CD4-positive, CD25-positive, alpha-beta regulatory T cell (primary cell): Measurements from ENCODE around the gene TAC4. TPM values are rescaled to one million over a fixed set of nuclear protein-coding genes. Genes with fewer than 3 reads are reported as not detected.

Experiments
- ATAC-seq, 2 donors: fragments of 150-1000 bp; cut with Tn5 transposase; one replicate each; pipeline ENCODE4 v1.10.0; 2021; ENCODE audit warnings: low read depth in 2 of 2, moderate number of reproducible peaks in 2 of 2, moderate library complexity in 1 of 2
- DNase-seq, 3 donors: peaks; one replicate each; pipeline versions ENCODE4 v3.0.0 to v3.0.0-alpha.2; 2012 to 2022; ENCODE audit warnings: mixed read lengths in 1 of 3
- H3K27ac ChIP-seq: one replicate; pipeline ENCODE4 v1.7.0; 2013; ENCODE audit warnings: mild to moderate bottlenecking, low read length; ENCODE audit not compliant: insufficient read depth, poor library complexity, severe bottlenecking
- H3K27me3 ChIP-seq: one replicate; pipeline ENCODE4 v1.7.0; 2013; ENCODE audit warnings: low read length; ENCODE audit not compliant: control insufficient read depth, insufficient read depth
- H3K36me3 ChIP-seq: one replicate; pipeline ENCODE4 v1.7.0; 2013; ENCODE audit warnings: mild to moderate bottlenecking, low read length, moderate library complexity; ENCODE audit not compliant: control insufficient read depth, insufficient read depth
- H3K4me1 ChIP-seq: 2 replicates; pipeline ENCODE4 v1.7.0; 2013; ENCODE audit warnings: mild to moderate bottlenecking, low read length; ENCODE audit not compliant: insufficient read depth, control insufficient read depth, poor library complexity, severe bottlenecking
- H3K4me3 ChIP-seq: one replicate; pipeline ENCODE4 v1.7.0; 2013; ENCODE audit warnings: low read depth, mild to moderate bottlenecking, low read length, moderate library complexity
- H3K9me3 ChIP-seq, 2 experiments: 1 replicate in 1 of 2; 2 replicates in 1 of 2; pipeline ENCODE4 v1.7.0; 2013; ENCODE audit warnings: low read length in 2 of 2, mild to moderate bottlenecking in 1 of 2, moderate library complexity in 1 of 2; ENCODE audit not compliant: control insufficient read depth in 2 of 2
- H3K27ac Mint-ChIP-seq, 3 donors: one replicate each; pipeline ENCODE4 v1.8.0; 2020 to 2022; ENCODE audit warnings: mild to moderate bottlenecking in 3 of 3, mixed read lengths in 3 of 3, moderate library complexity in 2 of 3
- H3K27me3 Mint-ChIP-seq: one replicate; pipeline ENCODE4 v1.8.0; 2022; ENCODE audit warnings: mild to moderate bottlenecking, mixed read lengths
- H3K36me3 Mint-ChIP-seq: one replicate; pipeline ENCODE4 v1.8.0; 2020; ENCODE audit warnings: mixed read lengths
- H3K4me1 Mint-ChIP-seq, 4 donors: one replicate each; pipeline ENCODE4 v1.8.0; 2020 to 2022; ENCODE audit warnings: mixed read lengths in 4 of 4, mild to moderate bottlenecking in 1 of 4
- H3K4me3 Mint-ChIP-seq, 4 donors: one replicate each; pipeline ENCODE4 v1.8.0; 2020 to 2022; ENCODE audit warnings: mild to moderate bottlenecking in 4 of 4, mixed read lengths in 4 of 4, moderate library complexity in 3 of 4
- H3K9me3 Mint-ChIP-seq, 7 donors: one replicate each; pipeline ENCODE4 v1.8.0; 2020 to 2022; ENCODE audit warnings: mixed read lengths in 7 of 7, mild to moderate bottlenecking in 3 of 7, moderate library complexity in 2 of 7
- polyA plus RNA-seq, 4 donors: library from polyadenylated mRNA; unstranded; fragments of 300-500 nt; fragmentation: Illumina TruSeq; gene quantifications; one replicate each; pipeline ENCODE4 v1.2.3, GENCODE V29; 2021
- total RNA-seq: library from RNA; stranded (reverse); gene quantifications from one replicate; pipeline ENCODE4 v1.2.3, GENCODE V29; 2022

The TAC4 gene
- total and polyA plus RNA-seq, 5 donors from 2014 or later = not detected

DNA sequence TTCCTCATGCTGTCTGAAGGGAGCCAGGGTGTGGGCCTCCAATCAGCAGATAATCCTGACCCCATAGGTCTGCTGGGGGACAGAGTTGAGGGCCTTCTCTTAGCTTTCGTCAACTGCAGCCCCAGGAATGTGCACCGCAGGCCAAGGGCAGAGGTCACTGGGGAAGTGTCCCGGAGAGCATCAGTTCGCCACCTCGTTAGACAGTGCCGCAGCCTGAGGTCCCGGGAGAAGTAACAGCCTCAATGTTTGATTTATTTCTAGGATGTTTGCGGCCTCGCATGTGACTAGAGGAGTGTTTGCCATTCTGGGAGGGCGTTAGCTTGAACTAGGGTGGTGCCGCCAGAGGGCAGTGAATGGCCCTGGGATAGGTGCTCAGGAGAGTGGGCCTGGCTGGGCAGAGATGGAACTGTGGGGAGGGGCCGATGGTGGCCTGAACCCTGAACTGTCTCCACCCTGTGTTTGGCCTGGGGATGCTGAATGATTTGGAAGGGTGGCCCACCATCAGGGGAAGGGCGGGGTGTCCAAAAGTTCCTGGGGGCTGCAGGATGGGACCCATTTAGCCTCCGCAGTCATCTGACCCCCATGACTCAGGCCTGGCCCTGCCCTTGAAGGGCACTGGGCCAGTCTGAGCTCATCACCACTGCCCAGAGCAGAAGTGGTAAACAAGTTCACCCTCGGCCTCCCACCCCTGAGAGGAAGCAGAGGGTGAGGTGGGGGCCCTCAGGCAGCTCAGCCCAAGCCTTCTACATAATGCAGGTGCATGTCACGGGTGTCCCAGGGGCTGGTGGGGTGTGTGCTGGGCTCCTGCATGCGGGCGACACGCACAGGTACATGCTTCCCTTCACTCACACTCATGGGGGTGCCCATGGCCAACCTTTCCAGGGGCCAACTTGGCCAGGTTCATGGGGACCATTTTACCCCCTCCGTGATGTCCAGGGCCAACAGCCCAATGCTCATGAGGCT, 12.4 kb upstream of the TAC4 start:
- H3K27me3 ChIP-seq = no peaks in the 10 kb centered on the region
- Mint-ChIP-seq H3K27ac (peak overlapping the region in 2 of 3 donors; percentile 3 to 74), H3K27me3 (peaks cover 23% of the 10 kb centered on the region), H3K4me3 (no peak overlapping the region), H3K4me1 (peaks cover 0 to 8% (median 6%) of the 10 kb centered on the region in 4 donors), H3K9me3 (no peaks in the 10 kb centered on the region), H3K36me3 (no peaks in the 10 kb centered on the region)
- no peak for ATAC-seq
- DNase-seq = no peak
- H3K4me1 ChIP-seq = no peaks in the 10 kb centered on the region
- no peak overlapping the region for H3K4me3 ChIP-seq
- H3K27ac ChIP-seq = no peak overlapping the region
- no peaks in the 10 kb centered on the region for H3K9me3 ChIP-seq
- H3K36me3 ChIP-seq = no peaks in the 10 kb centered on the region

DNA sequence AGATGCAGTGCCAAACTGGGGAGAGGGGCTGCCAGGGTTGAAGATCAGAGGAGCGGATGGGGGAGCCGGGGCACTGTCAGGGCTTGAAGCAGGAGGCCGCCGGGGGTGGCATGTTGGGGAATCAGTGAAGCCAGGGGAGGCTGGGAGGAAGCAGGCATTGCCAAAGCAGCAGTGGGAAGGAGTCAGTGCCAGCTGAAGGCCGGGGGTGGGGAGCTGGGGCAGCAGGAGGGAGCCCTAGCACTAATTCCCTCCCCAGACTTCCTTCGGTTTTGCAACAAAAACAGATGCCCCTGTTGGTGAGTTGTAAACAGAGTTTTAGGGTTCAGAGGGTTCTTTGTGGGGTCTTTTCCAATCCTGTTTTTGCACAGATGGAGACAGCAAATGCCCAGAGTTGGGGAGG, 10.9 kb upstream of the TAC4 start:
- H3K27me3 Mint-ChIP-seq = peaks cover 18% of the 10 kb centered on the region
- H3K4me1 ChIP-seq = no peaks in the 10 kb centered on the region
- H3K9me3 ChIP-seq = no peaks in the 10 kb centered on the region
- H3K4me3 Mint-ChIP-seq = no peak overlapping the region
- DNase-seq = no peak
- no peak overlapping the region for H3K27ac Mint-ChIP-seq
- H3K4me3 ChIP-seq = no peak overlapping the region
- peaks cover 0 to 8% (median 5%) of the 10 kb centered on the region in 4 donors for H3K4me1 Mint-ChIP-seq
- no peaks in the 10 kb centered on the region for H3K9me3 Mint-ChIP-seq
- H3K27ac ChIP-seq = no peak overlapping the region
- no peaks in the 10 kb centered on the region for H3K36me3 Mint-ChIP-seq
- no peaks in the 10 kb centered on the region for H3K27me3 ChIP-seq
- no peak for ATAC-seq
- no peaks in the 10 kb centered on the region for H3K36me3 ChIP-seq

DNA sequence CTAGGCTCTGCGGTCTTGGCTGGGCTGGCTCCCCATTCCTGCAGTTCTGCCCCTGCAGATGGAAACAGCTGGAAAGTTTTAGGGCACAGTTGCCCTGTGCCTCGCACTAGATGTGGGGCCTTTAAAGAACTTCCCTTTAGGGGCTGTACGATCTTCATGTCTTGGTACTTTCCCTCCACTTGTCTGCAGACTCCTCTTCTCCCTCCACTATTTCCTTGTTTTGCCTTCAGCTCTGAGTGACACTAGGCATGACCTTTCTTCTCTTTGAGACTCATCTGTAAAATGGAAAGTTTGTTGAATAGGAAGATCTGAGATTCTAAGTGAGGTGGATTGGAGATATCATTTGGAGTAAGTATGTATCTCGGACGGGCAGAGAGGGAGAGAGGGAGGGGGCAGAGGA, 6.3 kb upstream of the TAC4 start:
- DNase-seq (no peak), ATAC-seq (no peak)
- Histone ChIP-seq H3K27ac (no peak overlapping the region), H3K9me3 (no peaks in the 10 kb centered on the region), H3K27me3 (no peaks in the 10 kb centered on the region), H3K4me1 (peaks cover 13% of the 10 kb centered on the region), H3K4me3 (no peak overlapping the region), H3K36me3 (no peaks in the 10 kb centered on the region)
- no peaks in the 10 kb centered on the region for H3K36me3 Mint-ChIP-seq
- H3K4me1 Mint-ChIP-seq = peaks cover 0 to 21% (median 10%) of the 10 kb centered on the region in 4 donors
- H3K9me3 Mint-ChIP-seq = no peaks in the 10 kb centered on the region
- no peak overlapping the region for H3K27ac Mint-ChIP-seq
- H3K27me3 Mint-ChIP-seq = peaks cover 4% of the 10 kb centered on the region
- H3K4me3 Mint-ChIP-seq = peak overlapping the region in 2 of 4 donors; percentile 2 to 38

DNA sequence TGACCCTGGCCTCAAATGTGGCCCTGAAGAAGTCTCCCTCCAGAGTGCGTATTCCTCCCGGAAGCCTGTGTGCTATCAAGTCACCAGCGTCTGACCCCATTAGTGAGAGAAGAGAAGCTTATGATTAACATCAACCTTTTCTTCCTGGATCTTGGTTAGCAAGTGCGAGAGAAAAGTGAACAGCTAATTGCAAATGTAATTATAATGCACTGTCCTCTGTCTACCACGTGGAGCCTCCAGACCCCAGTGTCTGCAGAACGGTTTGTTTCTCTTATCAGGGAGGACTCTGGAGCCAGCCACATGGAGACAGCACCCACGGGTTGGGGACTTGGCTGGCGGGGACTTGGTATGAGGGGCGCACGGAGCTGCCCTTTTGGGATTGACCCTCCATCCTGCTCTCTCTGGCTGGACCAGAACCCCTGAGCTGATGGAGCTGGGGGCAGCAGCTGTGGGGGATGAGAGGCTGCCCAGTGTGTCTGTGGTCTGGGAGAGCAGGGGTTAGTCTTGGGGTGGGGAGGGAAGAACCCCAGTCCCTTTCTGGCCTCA, 5.7 kb upstream of the TAC4 start:
- peak overlapping the region in 3 of 4 donors; percentile 16 to 55 (median 38) for H3K4me3 Mint-ChIP-seq

DNA sequence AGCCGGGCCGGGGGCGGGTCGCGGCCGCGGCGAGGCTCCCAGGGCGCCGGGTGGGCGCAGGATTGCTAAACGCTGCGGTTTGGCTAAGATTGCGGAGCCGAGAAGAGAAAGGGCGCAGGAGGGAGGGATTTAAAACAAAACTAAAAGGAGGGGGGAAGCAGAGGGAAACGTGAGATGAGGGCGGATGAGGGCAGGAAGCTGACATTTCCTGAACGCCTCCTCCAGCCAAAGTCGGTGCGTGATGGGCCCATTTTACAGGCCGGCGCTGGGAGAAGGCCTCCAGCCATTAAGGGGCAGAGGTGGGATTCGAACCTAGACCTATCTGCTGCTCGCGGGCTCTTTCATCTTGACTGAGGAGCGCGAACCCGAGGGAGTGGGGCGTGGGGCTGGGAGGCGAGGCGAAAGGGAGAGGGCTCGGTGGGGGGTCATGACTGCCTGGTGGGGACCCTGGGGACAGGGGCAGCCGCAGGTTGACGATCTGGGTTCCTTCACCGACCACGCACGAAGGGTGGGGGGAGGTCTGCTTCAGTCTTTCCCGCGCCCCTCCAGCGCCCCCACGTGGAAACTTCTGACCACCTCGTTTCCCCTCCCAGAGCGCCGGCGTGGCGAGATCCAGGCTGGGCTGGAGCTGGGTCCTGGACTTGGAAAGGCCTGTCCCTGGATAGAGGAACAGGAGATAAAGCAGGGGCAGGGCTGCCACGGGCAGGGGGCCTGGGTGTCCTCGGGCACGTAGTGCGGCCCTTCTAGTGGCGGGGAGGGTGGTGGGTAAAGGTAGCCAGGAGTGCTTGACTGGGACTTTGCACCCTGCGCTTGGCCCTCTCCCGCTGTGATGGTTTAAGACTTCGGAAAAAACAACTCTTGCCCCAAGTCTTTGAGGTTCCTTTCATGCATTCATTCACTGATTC, 3.8 kb upstream of the TAC4 start:
- Mint-ChIP-seq H3K4me1 (peaks cover 0 to 19% (median 11%) of the 10 kb centered on the region in 4 donors), H3K9me3 (peaks cover 0 to 1% (median 0%) of the 10 kb centered on the region in 7 donors), H3K27ac (peak overlapping the region; percentile 94 to 97 (median 96)), H3K36me3 (peaks cover 3% of the 10 kb centered on the region), H3K27me3 (no peaks in the 10 kb centered on the region), H3K4me3 (peak overlapping the region; percentile 92 to 96 (median 94))
- H3K27me3 ChIP-seq = no peaks in the 10 kb centered on the region
- H3K27ac ChIP-seq = peak overlapping the region; percentile 73
- peaks cover 13% of the 10 kb centered on the region for H3K4me1 ChIP-seq
- H3K9me3 ChIP-seq = no peaks in the 10 kb centered on the region
- ATAC-seq = peak; percentile 59 to 70
- H3K4me3 ChIP-seq = peak overlapping the region; percentile 76
- DNase-seq = peak; percentile 46 to 79 (median 65)
- no peaks in the 10 kb centered on the region for H3K36me3 ChIP-seq

More for the DNA sequence above, 5.7 kb upstream of the TAC4 start:
- Mint-ChIP-seq H3K27ac (peak overlapping the region in 1 of 3 donors; percentile 36), H3K4me1 (peaks cover 0 to 19% (median 12%) of the 10 kb centered on the region in 4 donors), H3K27me3 (peaks cover 2% of the 10 kb centered on the region), H3K36me3 (no peaks in the 10 kb centered on the region), H3K9me3 (peaks cover 0 to 1% (median 0%) of the 10 kb centered on the region in 7 donors)
- DNase-seq = no peak
- Histone ChIP-seq H3K36me3 (no peaks in the 10 kb centered on the region), H3K4me3 (no peak overlapping the region), H3K27ac (no peak overlapping the region), H3K9me3 (no peaks in the 10 kb centered on the region), H3K27me3 (no peaks in the 10 kb centered on the region), H3K4me1 (peaks cover 13% of the 10 kb centered on the region)
- no peak for ATAC-seq

DNA sequence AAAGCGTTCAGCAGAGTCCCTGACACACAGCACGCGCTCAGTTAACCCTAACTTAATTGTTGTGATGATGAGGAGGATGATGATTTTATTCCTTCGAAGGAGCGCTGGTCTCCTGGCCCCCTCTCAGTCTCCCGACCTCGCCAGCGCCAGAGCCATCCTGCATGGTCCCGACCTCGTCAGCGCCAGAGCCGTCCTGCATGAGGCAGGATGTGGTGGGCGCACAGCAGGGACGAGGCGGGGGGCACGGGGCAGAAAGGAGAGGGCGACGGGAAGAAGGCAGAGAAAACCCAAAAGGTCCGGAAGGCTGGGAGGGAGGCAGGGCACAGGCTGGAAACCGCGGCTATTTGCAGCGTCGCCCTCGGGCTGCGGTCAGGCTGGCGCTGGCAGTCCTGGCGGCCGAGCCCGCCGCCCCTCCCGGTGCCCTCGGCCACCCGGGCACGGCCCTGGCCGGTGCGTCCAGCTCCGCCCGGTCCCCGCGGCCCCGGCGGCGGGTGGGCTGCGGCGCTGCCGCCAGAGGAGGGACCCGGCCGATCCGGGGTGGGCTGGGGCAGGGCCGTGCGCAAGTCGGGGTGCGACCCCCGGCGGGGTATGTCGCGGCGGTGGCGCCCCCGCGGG, 3.0 kb upstream of the TAC4 start:
- Mint-ChIP-seq H3K36me3 (peaks cover 3% of the 10 kb centered on the region), H3K9me3 (peaks cover 0 to 1% (median 0%) of the 10 kb centered on the region in 7 donors), H3K27me3 (no peaks in the 10 kb centered on the region), H3K4me3 (peak overlapping the region; percentile 91 to 93 (median 92)), H3K4me1 (peaks cover 0 to 19% (median 11%) of the 10 kb centered on the region in 4 donors), H3K27ac (peak overlapping the region; percentile 90 to 97 (median 94))
- Histone ChIP-seq H3K4me1 (peaks cover 13% of the 10 kb centered on the region), H3K27me3 (no peaks in the 10 kb centered on the region), H3K36me3 (no peaks in the 10 kb centered on the region), H3K27ac (peak overlapping the region; percentile 55), H3K4me3 (peak overlapping the region; percentile 51), H3K9me3 (no peaks in the 10 kb centered on the region)
- ATAC-seq = peak; percentile 5 to 15
- peak in 1 of 3 donors; percentile 14 for DNase-seq

DNA sequence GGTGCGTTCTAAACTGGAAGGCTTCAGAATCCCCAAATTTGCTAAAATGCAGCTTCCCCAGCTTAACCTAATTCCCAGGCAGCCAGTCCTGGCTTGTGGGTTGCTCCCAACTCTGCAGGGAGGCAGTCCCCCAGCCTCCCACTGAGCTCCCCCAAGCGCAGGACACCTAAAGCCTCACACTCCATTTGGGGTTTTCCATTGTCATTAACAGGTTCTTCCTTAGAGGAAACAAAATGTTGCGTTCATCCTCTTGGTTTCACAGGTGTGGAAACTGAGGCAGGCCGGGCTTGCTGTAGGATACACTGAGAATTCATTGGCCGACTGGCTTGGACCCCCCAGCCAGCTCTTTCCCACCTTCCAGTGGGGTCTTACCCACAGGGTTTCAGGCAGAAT, 2.3 kb upstream of the TAC4 start:
- Histone ChIP-seq H3K4me1 (peaks cover 13% of the 10 kb centered on the region), H3K36me3 (peaks cover 3% of the 10 kb centered on the region), H3K9me3 (no peaks in the 10 kb centered on the region), H3K27ac (no peak overlapping the region), H3K4me3 (no peak overlapping the region), H3K27me3 (no peaks in the 10 kb centered on the region)
- H3K27me3 Mint-ChIP-seq = no peaks in the 10 kb centered on the region
- DNase-seq = no peak
- ATAC-seq = no peak
- H3K4me1 Mint-ChIP-seq = peaks cover 0 to 24% (median 11%) of the 10 kb centered on the region in 4 donors
- peaks cover 3% of the 10 kb centered on the region for H3K36me3 Mint-ChIP-seq
- H3K4me3 Mint-ChIP-seq = peak overlapping the region; percentile 91 to 93 (median 92)
- H3K9me3 Mint-ChIP-seq = peaks cover 0 to 1% (median 0%) of the 10 kb centered on the region in 7 donors
- peak overlapping the region; percentile 90 to 97 (median 94) for H3K27ac Mint-ChIP-seq
